Right lobe of liver (tissue), 6 donors: ENCODE results near the gene RAB23. TPM values are rescaled to one million over a fixed set of nuclear protein-coding genes. Genes with fewer than 3 reads are reported as not detected.

Source experiments
- ATAC-seq, 4 donors: fragments of 200-7000 bp; cut with Tn5 transposase; one replicate each; pipeline ENCODE4 v1.9.1; 2020; ENCODE audit warnings: mild to moderate bottlenecking in 4 of 4, moderate library complexity in 4 of 4
- DNase-seq, 3 donors: peaks; one replicate each; pipeline ENCODE4 v3.0.0-alpha.2; 2020
- H3K27ac ChIP-seq, 3 donors: fragments of 200-600 bp; one replicate each; pipeline ENCODE4 v1.8.0; 2022
- H3K27me3 ChIP-seq, 2 donors: fragments of 200-600 bp; one replicate each; pipeline ENCODE4 v1.8.0; 2022
- H3K36me3 ChIP-seq, 4 donors: fragments of 200-600 bp; sonication (generic) in 1 of 4; one replicate each; pipeline versions ENCODE4 v1.5.1 to v1.8.0; 2017 to 2022; ENCODE audit warnings: control low read depth in 1 of 4
- H3K4me1 ChIP-seq, 4 donors: fragments of 200-600 bp; sonication (generic) in 1 of 4; one replicate each; pipeline versions ENCODE4 v1.5.1 to v1.8.0; 2017 to 2022; ENCODE audit warnings: control low read depth in 1 of 4
- H3K4me3 ChIP-seq, 3 donors: fragments of 200-600 bp; one replicate each; pipeline ENCODE4 v1.8.0; 2022
- H3K9me3 ChIP-seq, 4 donors: fragments of 200-600 bp; sonication (generic) in 1 of 4; one replicate each; pipeline versions ENCODE4 v1.5.1 to v1.8.0; 2017 to 2022; ENCODE audit warnings: control low read depth in 1 of 4
- CTCF ChIP-seq, 4 donors: fragments of 200-600 bp in 3 of 4; fragments of 450-650 bp in 1 of 4; IDR thresholded peaks; one replicate each; pipeline versions ENCODE4 v1.5.1 to v1.8.0; 2016 to 2022; ENCODE audit warnings: antibody characterized with exemption in 4 of 4, mild to moderate bottlenecking in 2 of 4
- POLR2A ChIP-seq: fragments of 450-650 bp; IDR thresholded peaks from one replicate; pipeline ENCODE4 v1.6.1; 2017; ENCODE audit warnings: antibody characterized with exemption, mild to moderate bottlenecking
- WGBS: methylation state at CpG from one replicate; pipeline ENCODE4 v1.1.6; 2018; ENCODE audit warnings: low coverage, low lambda C conversion rate; ENCODE audit not compliant: insufficient coverage; ENCODE audit errors: missing lambda C conversion rate; 5-methylcytosine and 5-hydroxymethylcytosine counted together
- intact Hi-C, 2 donors: fragments of 100-400 bp; cut with DNase I; formaldehyde crosslinking; loops; one replicate each; pipeline versions ENCODE4 v1.11.2 to v1.14.1; 2022
- total RNA-seq, 6 experiments: library from RNA; depleted of rRNA in 2 of 6; stranded (reverse); fragments of >200 nt in 2 of 6; fragmentation: NEBNext Ultra II Directional in 3 of 6; extraction: Animal tissue kit (Norgen Biotek cat#: 25700) in 3 of 6; gene quantifications; one replicate each; pipeline versions ENCODE4 v1.1.0 to v1.2.4, GENCODE V29; 2016 to 2023
- donor health status: DM: no; HTN: yes; CAD: no.
- donor health status: DM: no; HTN: no; CAD: no.
- donor health status: DM: no; HTN: no; CAD: no.
- donor health status: DM: no; HTN: yes; CAD: no.
- donor health status: DM: no; HTN: yes; CAD: no.

RAB23 gene
- total RNA-seq, 6 experiments from 2014 or later, result 2.0 to 3.1 (median 2.5) TPM

DNA sequence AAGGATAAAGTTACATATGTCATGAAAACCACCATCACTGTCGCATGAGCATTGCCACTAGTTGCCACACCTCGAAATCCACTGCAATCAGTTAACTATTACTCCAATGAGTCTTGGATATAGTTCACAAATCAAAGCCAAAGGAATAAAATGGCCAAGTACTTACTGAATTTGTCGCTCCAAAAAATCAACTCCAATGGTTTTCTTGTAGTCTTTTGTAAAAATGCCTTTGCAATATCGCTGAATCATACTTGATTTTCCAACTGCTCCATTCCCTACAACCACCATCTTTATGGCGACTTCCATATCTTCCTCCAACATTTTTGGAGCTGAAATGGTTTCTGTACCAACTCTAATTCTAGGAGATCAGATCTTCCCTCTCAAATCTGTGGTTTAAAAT is 12.0 kb downstream of the RAB23 start:
- Histone ChIP-seq H3K4me3 (no peak overlapping the region), H3K27me3 (no peaks in the 10 kb centered on the region), H3K9me3 (no peaks in the 10 kb centered on the region), H3K4me1 (no peaks in the 10 kb centered on the region), H3K27ac (no peak overlapping the region), H3K36me3 (no peaks in the 10 kb centered on the region)
- WGBS, result 96% methylated on average over 5 of the region's 5 CpGs
- intact Hi-C loops, result no loop called here
- TF ChIP-seq CTCF (IDR thresholded peaks at IDR 0.05), result no peak
- TF ChIP-seq POLR2A, result no peak
- DNase-seq (no peak), ATAC-seq (no peak)

- TF ChIP-seq CTCF (IDR thresholded peaks at IDR 0.05) (no peak), POLR2A (no peak)
- Histone ChIP-seq H3K9me3 (no peaks in the 10 kb centered on the region), H3K4me1 (no peaks in the 10 kb centered on the region), H3K36me3 (no peaks in the 10 kb centered on the region), H3K27ac (no peak overlapping the region), H3K27me3 (no peaks in the 10 kb centered on the region), H3K4me3 (no peak overlapping the region)
- DNase-seq (no peak), ATAC-seq (no peak)
- intact Hi-C loops, result no loop called here
Observed at GRCh38 chr6:57209030-57209429, 13.1 kb downstream of the RAB23 start.

- Histone ChIP-seq H3K36me3 (no peaks in the 10 kb centered on the region), H3K9me3 (no peaks in the 10 kb centered on the region), H3K4me1 (no peaks in the 10 kb centered on the region), H3K4me3 (no peak overlapping the region), H3K27ac (no peak overlapping the region), H3K27me3 (no peaks in the 10 kb centered on the region)
- intact Hi-C loops, result no loop called here
- ATAC-seq (no peak), DNase-seq (no peak)
- 93% methylated on average over 4 of the region's 4 CpGs for WGBS
- TF ChIP-seq CTCF (IDR thresholded peaks at IDR 0.05) (no peak), POLR2A (no peak)
Observed at GRCh38 chr6:57207872-57208271, 14.2 kb downstream of the RAB23 start.

GRCh38 chr6:57207141-57207540 is 15.0 kb downstream of the RAB23 start:
- H3K4me1 ChIP-seq, result no peaks in the 10 kb centered on the region
- H3K27me3 ChIP-seq, result no peaks in the 10 kb centered on the region
- intact Hi-C loops, result no loop called here
- no peak for DNase-seq
- TF ChIP-seq CTCF (IDR thresholded peaks at IDR 0.05) (no peak), POLR2A (no peak)
- H3K27ac ChIP-seq, result no peak overlapping the region
- H3K9me3 ChIP-seq, result no peaks in the 10 kb centered on the region
- no peak for ATAC-seq
- no peak overlapping the region for H3K4me3 ChIP-seq
- no peaks in the 10 kb centered on the region for H3K36me3 ChIP-seq
- 82% methylated on average over 2 of the region's 2 CpGs for WGBS
